ENCODE data around the gene SUPT20H.

- no peak for TF ChIP-seq CTCF (IDR thresholded peaks at IDR 0.05)
- TF ChIP-seq POLR2A (IDR thresholded peaks at IDR 0.05) = no peak
- TF ChIP-seq POLR2AphosphoS5 (IDR thresholded peaks at IDR 0.05) = no peak
Observed at GRCh38 chr13:37029617-37030016, 29.9 kb downstream of the SUPT20H start.
